ENCODE results near the gene ANAPC2. TPM values are rescaled to one million over a fixed set of nuclear protein-coding genes. Genes with fewer than 3 reads are reported as not detected.

The ANAPC2 gene
- polyA plus RNA-seq, 3 donors, result 1.9 to 76.8 (median 2.0) TPM

GRCh38 chr9:137218212-137218753 is 29.9 kb upstream of the ANAPC2 start:
- no peak overlapping the region for H3K4me3 Mint-ChIP-seq
- H3K4me1 Mint-ChIP-seq, result peaks cover 10% of the 10 kb centered on the region
- Histone ChIP-seq H3K9me3 (replicated peaks in 1 of 2; ENCODE audit: control insufficient read depth in 1 of 2, insufficient read depth in 1 of 2, low read length in 2 of 2) (no peaks in the 10 kb centered on the region), H4K20me1 (ENCODE audit: insufficient read depth, low read length) (no peaks in the 10 kb centered on the region), H3K36me3 (replicated peaks in 1 of 2; ENCODE audit: control insufficient read depth in 1 of 2, insufficient read depth in 2 of 2, low read length in 2 of 2) (peaks cover 29 to 33% of the 10 kb centered on the region in 2 donors), H3K4me2 (replicated peaks; ENCODE audit: extremely low read depth, low read length, poor library complexity, severe bottlenecking) (no peak overlapping the region), H3K4me3 (replicated peaks in 1 of 3; ENCODE audit: low read depth in 2 of 3, low read length in 3 of 3) (no peak overlapping the region), H3K79me2 (ENCODE audit: insufficient read depth, low read length) (no peaks in the 10 kb centered on the region), H3K27me3 (ENCODE audit: control insufficient read depth in 2 of 2, insufficient read depth in 2 of 2, low read length in 2 of 2) (peaks cover 0 to 14% of the 10 kb centered on the region in 2 donors), H3K27ac (ENCODE audit: low read depth in 1 of 2, low read length in 2 of 2) (peak overlapping the region in 1 of 2 donors; percentile 20), H2AFZ (ENCODE audit: insufficient read depth, low read depth, low read length, poor library complexity, severe bottlenecking) (no peak overlapping the region), H3K4me1 (ENCODE audit: control insufficient read depth in 1 of 2, insufficient read depth in 2 of 2, low read length in 2 of 2) (peaks cover 18 to 35% of the 10 kb centered on the region in 2 donors), H3K9ac (ENCODE audit: insufficient read depth, low read length, poor library complexity, severe bottlenecking) (no peak overlapping the region)
- 93% methylated on average over 30 of the region's 30 CpGs for WGBS (ENCODE audit: insufficient coverage)
- TF ChIP-seq CTCF (IDR thresholded peaks at IDR 0.05), result no peak
- intact Hi-C loops (cut with micrococcal nuclease), result no loop called here
- H3K27me3 Mint-ChIP-seq (ENCODE audit: low read depth in 3 of 3), result peaks cover 3 to 22% (median 14%) of the 10 kb centered on the region in 3 donors
- H3K27ac Mint-ChIP-seq, result no peak overlapping the region
- H3K36me3 Mint-ChIP-seq, result peaks cover 13 to 24% of the 10 kb centered on the region in 2 donors
- DNase-seq, result no peak
- no peaks in the 10 kb centered on the region for H3K9me3 Mint-ChIP-seq

- no peak for TF ChIP-seq CTCF (IDR thresholded peaks at IDR 0.05)
- H3K4me1 ChIP-seq (ENCODE audit: control insufficient read depth in 1 of 2, insufficient read depth in 2 of 2, low read length in 2 of 2), result peaks cover 11 to 29% of the 10 kb centered on the region in 2 donors
- intact Hi-C loops (cut with micrococcal nuclease), result no loop called here
- peaks cover 0 to 14% of the 10 kb centered on the region in 2 donors for H3K27me3 ChIP-seq (ENCODE audit: control insufficient read depth in 2 of 2, insufficient read depth in 2 of 2, low read length in 2 of 2)
- Mint-ChIP-seq H3K4me3 (peak overlapping the region; percentile 19 to 35), H3K4me1 (peaks cover 5% of the 10 kb centered on the region), H3K36me3 (peaks cover 16 to 28% of the 10 kb centered on the region in 2 donors), H3K27ac (peak overlapping the region in 1 of 7 donors; percentile 54), H3K9me3 (no peaks in the 10 kb centered on the region), H3K27me3 (ENCODE audit: low read depth in 3 of 3) (peaks cover 3 to 18% (median 10%) of the 10 kb centered on the region in 3 donors)
- no peaks in the 10 kb centered on the region for H4K20me1 ChIP-seq (ENCODE audit: insufficient read depth, low read length)
- no peak overlapping the region for H3K27ac ChIP-seq (ENCODE audit: low read depth in 1 of 2, low read length in 2 of 2)
- H3K4me3 ChIP-seq (replicated peaks in 1 of 3; ENCODE audit: low read depth in 2 of 3, low read length in 3 of 3), result no peak overlapping the region
- H3K36me3 ChIP-seq (replicated peaks in 1 of 2; ENCODE audit: control insufficient read depth in 1 of 2, insufficient read depth in 2 of 2, low read length in 2 of 2), result peaks cover 30 to 33% of the 10 kb centered on the region in 2 donors
- WGBS (ENCODE audit: insufficient coverage), result 82% methylated on average over 33 of the region's 36 CpGs
- DNase-seq, result no peak
- H2AFZ ChIP-seq (ENCODE audit: insufficient read depth, low read depth, low read length, poor library complexity, severe bottlenecking), result no peak overlapping the region
- H3K9me3 ChIP-seq (replicated peaks in 1 of 2; ENCODE audit: control insufficient read depth in 1 of 2, insufficient read depth in 1 of 2, low read length in 2 of 2), result no peaks in the 10 kb centered on the region
- no peak overlapping the region for H3K9ac ChIP-seq (ENCODE audit: insufficient read depth, low read length, poor library complexity, severe bottlenecking)
- no peak overlapping the region for H3K4me2 ChIP-seq (replicated peaks; ENCODE audit: extremely low read depth, low read length, poor library complexity, severe bottlenecking)
- H3K79me2 ChIP-seq (ENCODE audit: insufficient read depth, low read length), result no peaks in the 10 kb centered on the region
Observed at GRCh38 chr9:137217276-137218211, 29.2 kb upstream of the ANAPC2 start.

Data from CD14-positive monocyte (primary cell).